ENCODE measurements around the gene CDCP2. TPM values are rescaled to one million over a fixed set of nuclear protein-coding genes. Genes with fewer than 3 reads are reported as not detected.

The CDCP2 gene
- total RNA-seq, 1 donor from 2014 or later: not detected

DNA sequence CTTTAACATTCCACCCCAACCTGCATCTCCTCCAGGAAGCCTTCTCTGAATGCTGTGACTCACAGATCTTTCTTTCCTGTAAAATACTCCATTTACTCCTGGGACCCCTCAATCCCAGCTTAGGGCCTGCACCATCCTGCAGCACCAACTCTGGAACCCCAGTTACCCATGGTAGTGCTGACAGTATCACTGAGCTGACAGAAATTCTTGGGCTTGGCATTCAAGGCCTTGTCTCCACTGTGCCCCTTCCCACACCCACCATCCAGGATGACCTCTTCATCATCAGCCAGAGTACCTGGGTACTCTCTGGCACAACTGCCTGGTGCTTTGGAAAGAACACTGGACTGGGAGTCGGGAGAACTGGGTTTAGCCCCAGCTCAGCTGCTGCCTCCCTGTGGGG lies 38.7 kb upstream of the CDCP2 start:
- H3K36me3 Mint-ChIP-seq (ENCODE audit: insufficient read depth): peaks cover 2% of the 10 kb centered on the region
- TF ChIP-seq, protein P1, sequence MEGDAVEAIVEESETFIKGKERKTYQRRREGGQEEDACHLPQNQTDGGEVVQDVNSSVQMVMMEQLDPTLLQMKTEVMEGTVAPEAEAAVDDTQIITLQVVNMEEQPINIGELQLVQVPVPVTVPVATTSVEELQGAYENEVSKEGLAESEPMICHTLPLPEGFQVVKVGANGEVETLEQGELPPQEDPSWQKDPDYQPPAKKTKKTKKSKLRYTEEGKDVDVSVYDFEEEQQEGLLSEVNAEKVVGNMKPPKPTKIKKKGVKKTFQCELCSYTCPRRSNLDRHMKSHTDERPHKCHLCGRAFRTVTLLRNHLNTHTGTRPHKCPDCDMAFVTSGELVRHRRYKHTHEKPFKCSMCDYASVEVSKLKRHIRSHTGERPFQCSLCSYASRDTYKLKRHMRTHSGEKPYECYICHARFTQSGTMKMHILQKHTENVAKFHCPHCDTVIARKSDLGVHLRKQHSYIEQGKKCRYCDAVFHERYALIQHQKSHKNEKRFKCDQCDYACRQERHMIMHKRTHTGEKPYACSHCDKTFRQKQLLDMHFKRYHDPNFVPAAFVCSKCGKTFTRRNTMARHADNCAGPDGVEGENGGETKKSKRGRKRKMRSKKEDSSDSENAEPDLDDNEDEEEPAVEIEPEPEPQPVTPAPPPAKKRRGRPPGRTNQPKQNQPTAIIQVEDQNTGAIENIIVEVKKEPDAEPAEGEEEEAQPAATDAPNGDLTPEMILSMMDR (IDR thresholded peaks at IDR 0.05; ENCODE audit: unreplicated experiment): no peak
- H3K27me3 Mint-ChIP-seq: no peaks in the 10 kb centered on the region
- H3K27ac Mint-ChIP-seq: no peak overlapping the region
- no peak overlapping the region for H3K4me3 Mint-ChIP-seq (ENCODE audit: low read depth)
- no peaks in the 10 kb centered on the region for H3K9me3 Mint-ChIP-seq (ENCODE audit: low read depth)
- H3K4me1 Mint-ChIP-seq (ENCODE audit: low read depth): no peaks in the 10 kb centered on the region
- DNase-seq (ENCODE audit: low spot score, unreplicated experiment): no peak

DNA sequence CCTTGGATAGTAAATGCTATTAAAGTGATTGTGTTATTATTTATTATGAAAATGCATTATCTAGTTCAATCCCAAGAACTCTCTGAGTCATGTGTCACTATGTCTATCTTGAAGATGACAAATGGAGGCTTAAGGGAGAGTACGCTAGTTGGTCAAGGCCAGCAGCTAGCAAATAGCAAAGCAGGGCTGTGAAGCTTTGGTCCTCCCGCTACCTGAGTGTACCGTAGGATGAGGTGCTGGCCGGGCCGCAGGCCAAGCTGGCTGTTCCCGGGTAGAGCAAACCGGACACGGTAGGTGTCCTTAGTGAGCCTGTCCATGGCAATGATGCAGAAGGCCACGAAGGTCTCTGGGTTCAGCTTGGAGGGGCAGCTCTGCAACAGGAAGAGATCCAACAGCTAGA lies 37.7 kb upstream of the CDCP2 start:
- H3K4me3 Mint-ChIP-seq (ENCODE audit: low read depth): no peak overlapping the region

DNA sequence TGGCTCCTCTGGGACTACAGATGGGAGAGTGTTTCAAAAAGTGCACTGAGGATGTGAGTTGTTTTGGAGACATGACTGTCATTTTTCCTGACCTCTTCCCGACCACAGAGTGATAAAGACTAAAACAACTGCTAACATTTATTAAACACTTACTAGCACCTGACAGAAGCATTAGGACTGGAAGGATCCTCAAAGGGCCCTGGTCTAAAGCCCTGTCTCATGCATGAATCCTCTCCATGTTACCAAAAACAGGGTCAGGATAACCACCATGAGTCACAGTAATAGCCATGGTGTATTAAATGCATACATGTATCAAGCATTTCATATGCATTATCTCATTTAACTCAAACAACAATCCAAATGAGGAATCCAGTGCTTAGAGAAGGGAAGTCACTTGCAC lies 35.5 kb upstream of the CDCP2 start:
- Mint-ChIP-seq H3K9me3 (ENCODE audit: low read depth) (peaks cover 2% of the 10 kb centered on the region), H3K4me3 (ENCODE audit: low read depth) (no peak overlapping the region), H3K36me3 (ENCODE audit: insufficient read depth) (peaks cover 9% of the 10 kb centered on the region), H3K4me1 (ENCODE audit: low read depth) (no peaks in the 10 kb centered on the region), H3K27me3 (no peaks in the 10 kb centered on the region), H3K27ac (no peak overlapping the region)
- no peak for DNase-seq (ENCODE audit: low spot score, unreplicated experiment)
- TF ChIP-seq, protein P1 (IDR thresholded peaks at IDR 0.05; ENCODE audit: unreplicated experiment): no peak

More for the DNA sequence above, 37.7 kb upstream of the CDCP2 start:
- no peak for DNase-seq (ENCODE audit: low spot score, unreplicated experiment)
- TF ChIP-seq, protein P1 (IDR thresholded peaks at IDR 0.05; ENCODE audit: unreplicated experiment): no peak
- H3K27me3 Mint-ChIP-seq: no peaks in the 10 kb centered on the region
- no peaks in the 10 kb centered on the region for H3K9me3 Mint-ChIP-seq (ENCODE audit: low read depth)
- no peak overlapping the region for H3K27ac Mint-ChIP-seq
- H3K36me3 Mint-ChIP-seq (ENCODE audit: insufficient read depth): peaks cover 6% of the 10 kb centered on the region
- H3K4me1 Mint-ChIP-seq (ENCODE audit: low read depth): no peaks in the 10 kb centered on the region

DNA sequence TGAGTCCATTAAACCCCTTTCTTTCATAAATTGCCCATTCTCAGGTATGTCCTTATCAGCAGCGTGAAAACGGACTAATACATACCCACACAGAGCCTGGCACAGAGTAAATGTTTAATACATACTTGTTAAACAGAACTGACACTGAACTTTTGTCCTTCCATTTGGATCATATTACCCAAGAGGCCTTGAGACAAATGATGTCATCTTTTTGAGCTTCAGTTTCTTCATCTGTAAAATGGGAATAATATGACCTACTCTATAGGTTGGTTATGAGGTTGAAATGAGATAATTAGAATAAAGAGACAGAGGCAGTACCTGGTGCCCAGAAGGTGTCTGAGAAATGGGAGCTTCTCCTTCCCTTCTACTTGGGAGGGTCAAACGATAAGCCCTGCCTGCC lies 33.3 kb upstream of the CDCP2 start:
- peaks cover 2% of the 10 kb centered on the region for H3K9me3 Mint-ChIP-seq (ENCODE audit: low read depth)
- DNase-seq (ENCODE audit: low spot score, unreplicated experiment): no peak
- no peak overlapping the region for H3K27ac Mint-ChIP-seq
- H3K27me3 Mint-ChIP-seq: no peaks in the 10 kb centered on the region
- H3K4me1 Mint-ChIP-seq (ENCODE audit: low read depth): no peaks in the 10 kb centered on the region
- TF ChIP-seq, protein P1 (IDR thresholded peaks at IDR 0.05; ENCODE audit: unreplicated experiment): no peak
- no peak overlapping the region for H3K4me3 Mint-ChIP-seq (ENCODE audit: low read depth)
- H3K36me3 Mint-ChIP-seq (ENCODE audit: insufficient read depth): peaks cover 11% of the 10 kb centered on the region

DNA sequence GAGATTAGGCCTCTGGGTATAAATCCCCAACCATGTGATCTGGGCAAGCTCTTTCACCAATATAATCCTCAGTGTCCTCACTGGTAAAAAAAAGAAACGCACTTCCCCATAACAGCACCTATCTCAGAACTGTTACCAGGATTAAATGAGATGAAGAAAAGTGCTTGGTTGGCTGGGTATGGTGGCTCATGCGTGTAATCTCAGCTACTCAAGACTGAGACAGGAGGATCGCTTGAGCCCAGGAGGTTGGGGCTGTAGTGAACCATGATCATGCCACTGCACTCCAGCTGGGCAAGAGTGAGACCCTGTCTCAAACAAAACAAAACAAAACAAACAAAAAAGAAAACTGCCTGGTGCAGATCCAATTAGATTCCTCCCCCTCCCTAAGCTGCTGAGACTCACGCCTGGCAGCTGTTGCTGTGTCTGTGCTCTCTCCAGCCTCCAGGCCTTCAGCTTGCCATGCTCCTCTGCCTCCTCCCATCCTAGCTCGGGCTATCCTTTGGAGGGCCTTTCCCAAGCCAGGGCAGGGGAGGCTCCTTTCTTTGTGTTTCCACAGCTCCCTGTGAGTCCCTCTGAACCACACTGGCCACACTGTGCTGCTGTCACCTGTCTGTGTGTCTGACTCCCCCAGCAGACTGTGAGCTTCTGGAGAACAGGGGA lies 28.0 kb upstream of the CDCP2 start:
- TF ChIP-seq, protein P1 (IDR thresholded peaks at IDR 0.05; ENCODE audit: unreplicated experiment): no peak

More for the DNA sequence above, 28.0 kb upstream of the CDCP2 start:
- Mint-ChIP-seq H3K4me3 (ENCODE audit: low read depth) (no peak overlapping the region), H3K27ac (no peak overlapping the region), H3K27me3 (no peaks in the 10 kb centered on the region), H3K36me3 (ENCODE audit: insufficient read depth) (peaks cover 8% of the 10 kb centered on the region), H3K9me3 (ENCODE audit: low read depth) (peaks cover 2% of the 10 kb centered on the region), H3K4me1 (ENCODE audit: low read depth) (no peaks in the 10 kb centered on the region)
- DNase-seq (ENCODE audit: low spot score, unreplicated experiment): no peak
